Endometrial microvascular endothelial cells (primary cell): ENCODE results near the gene NPRL2. TPM values are rescaled to one million over a fixed set of nuclear protein-coding genes. Genes with fewer than 3 reads are reported as not detected.

Source experiments
- in situ Hi-C: cut with HindIII; loops from 2 replicates; pipeline ENCODE4 v1.10.0; 2017; ENCODE audit warnings: low sequenced_read_pairs, low pct_unique_long_range_greater_than_20kb; ENCODE audit errors: inconsistent ontology term
- total RNA-seq: library from RNA; depleted of rRNA; stranded (reverse); fragments of >200 nt; gene quantifications from one replicate; pipeline ENCODE4 v1.2.3, GENCODE V29; 2015; ENCODE audit errors: inconsistent ontology term

Gene NPRL2
- total RNA-seq, 1 donor from 2014 or later, result 13.6 TPM

GRCh38 chr3:50298836-50299637, 51.5 kb downstream of the NPRL2 start, which contains the start of the genes HYAL3 and NAA80:
Gene HYAL3 (minus strand): TSS chr3:50299405. CDS start chr3:50295602, 3,803 bp downstream.
Gene NAA80 (minus strand): TSS chr3:50299405. CDS start chr3:50297463, 1,942 bp downstream.
- in situ Hi-C loops, result no loop called here

DNA sequence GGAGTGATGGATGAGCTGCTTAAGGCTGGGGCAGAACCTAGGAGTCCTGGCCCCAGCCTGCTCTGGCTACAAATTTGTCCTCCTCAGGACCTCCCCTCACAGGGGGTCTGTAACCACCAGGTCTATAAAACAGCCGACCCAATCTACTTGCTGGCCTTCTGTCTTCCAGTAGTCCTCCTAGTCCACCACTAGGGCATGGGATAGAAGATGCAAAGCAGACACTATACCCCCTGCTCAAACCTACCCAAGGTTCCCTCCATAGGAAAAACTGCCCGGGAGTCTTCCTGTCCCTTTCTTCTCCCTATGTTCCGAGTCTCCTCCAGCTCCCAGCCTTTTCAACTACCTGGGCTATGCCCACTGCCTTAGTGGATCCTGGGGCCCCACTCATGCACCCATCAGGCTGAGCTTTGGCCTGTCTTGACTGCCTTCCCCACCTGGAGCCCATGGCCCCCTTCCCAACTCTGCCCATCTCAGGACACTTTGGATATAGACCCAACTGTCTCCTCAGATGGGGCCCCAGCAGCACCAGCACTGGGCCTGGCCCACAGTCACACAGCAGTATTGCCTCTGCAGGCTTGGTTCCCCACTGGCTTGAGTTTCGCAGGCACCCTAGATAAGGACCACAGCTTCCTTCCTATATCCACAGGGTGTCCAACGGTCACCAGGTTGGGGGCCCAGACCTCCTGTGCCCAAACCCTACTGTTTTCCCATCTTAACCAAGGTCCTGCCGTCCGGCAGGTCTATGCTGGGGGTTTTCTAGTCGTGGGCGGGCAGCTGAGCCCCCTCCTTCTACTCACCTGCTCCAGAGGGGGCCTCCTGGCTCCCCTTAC, 52.5 kb downstream of the NPRL2 start:
- in situ Hi-C loops, result no loop called here

GRCh38 chr3:50297384-50297775, 53.2 kb downstream of the NPRL2 start:
- in situ Hi-C loops, result no loop called here

Other genes starting within 250 kb of the NPRL2 start
- 263 TPM for gene SEMA3F, start 195.5 kb downstream of the NPRL2 start, total RNA-seq
- not detected for gene GNAT1, start 159.2 kb downstream of the NPRL2 start, total RNA-seq
- not detected for gene SLC38A3, start 145.5 kb downstream of the NPRL2 start, total RNA-seq
- gene GNAI2, start 114.6 kb downstream of the NPRL2 start, total RNA-seq, result 611 TPM
- 0.19 TPM for gene SEMA3B, start 81.6 kb downstream of the NPRL2 start, total RNA-seq
- gene LSMEM2, start 71.7 kb downstream of the NPRL2 start, total RNA-seq, result not detected
- 188 TPM for gene IFRD2, start 58.3 kb downstream of the NPRL2 start, total RNA-seq
- gene HYAL3, start 51.4 kb downstream of the NPRL2 start, total RNA-seq, result 7.3 TPM
- 11.2 TPM for gene NAA80, start 51.4 kb downstream of the NPRL2 start, total RNA-seq
- gene HYAL1, start 47.2 kb downstream of the NPRL2 start, total RNA-seq, result 10.3 TPM
- 432 TPM for gene HYAL2, start 28.0 kb downstream of the NPRL2 start, total RNA-seq
- gene TUSC2, start 22.6 kb downstream of the NPRL2 start, total RNA-seq, result 40.9 TPM
- gene RASSF1, start 9.9 kb downstream of the NPRL2 start, total RNA-seq, result 24.7 TPM
- not detected for gene ZMYND10, start 5.0 kb downstream of the NPRL2 start, total RNA-seq
- gene CYB561D2, start 87 bp upstream of the NPRL2 start, total RNA-seq, result 40.8 TPM
- gene TMEM115, start 8.7 kb upstream of the NPRL2 start, total RNA-seq, result 83.0 TPM
- not detected for gene CACNA2D2, start 152.9 kb upstream of the NPRL2 start, total RNA-seq
- gene C3orf18, start 217.0 kb upstream of the NPRL2 start, total RNA-seq, result 0.56 TPM
- gene HEMK1, start 218.7 kb upstream of the NPRL2 start, total RNA-seq, result 14.7 TPM